Stimulated activated naive CD8-positive, alpha-beta T cell treated with anti-CD3 and anti-CD28 coated beads, Interleukin-15, Interleukin-2, amounts not matched to agents 100 ng/mL and 50 ng/mL, for 24 hours (primary cell): ENCODE data around the gene TFDP1.

Experiments used
- H3K27ac Mint-ChIP-seq: one replicate; pipeline ENCODE4 v1.8.0; 2021; ENCODE audit warnings: mild to moderate bottlenecking, mixed read lengths
- H3K27me3 Mint-ChIP-seq: one replicate; pipeline ENCODE4 v1.8.0; 2021; ENCODE audit warnings: mixed read lengths
- H3K36me3 Mint-ChIP-seq: one replicate; pipeline ENCODE4 v1.8.0; 2021; ENCODE audit warnings: low read depth, mixed read lengths
- H3K4me1 Mint-ChIP-seq: one replicate; pipeline ENCODE4 v1.8.0; 2021; ENCODE audit warnings: low read depth, mixed read lengths
- H3K4me3 Mint-ChIP-seq: one replicate; pipeline ENCODE4 v1.8.0; 2021; ENCODE audit warnings: mild to moderate bottlenecking, mixed read lengths
- H3K9me3 Mint-ChIP-seq: one replicate; pipeline ENCODE4 v1.8.0; 2021; ENCODE audit warnings: mixed read lengths

TFDP1 gene

GRCh38 chr13:113545931-113546516 is 38.5 kb upstream of the TFDP1 start:
- Mint-ChIP-seq H3K27me3 (no peaks in the 10 kb centered on the region), H3K27ac (no peak overlapping the region), H3K4me3 (no peak overlapping the region), H3K9me3 (peaks cover 4% of the 10 kb centered on the region), H3K4me1 (peaks cover 5% of the 10 kb centered on the region), H3K36me3 (peaks cover 11% of the 10 kb centered on the region)

GRCh38 chr13:113546571-113547237 is 37.8 kb upstream of the TFDP1 start:
- Mint-ChIP-seq H3K4me1 (peaks cover 5% of the 10 kb centered on the region), H3K27me3 (no peaks in the 10 kb centered on the region), H3K9me3 (no peaks in the 10 kb centered on the region), H3K4me3 (no peak overlapping the region), H3K36me3 (peaks cover 14% of the 10 kb centered on the region), H3K27ac (no peak overlapping the region)

DNA sequence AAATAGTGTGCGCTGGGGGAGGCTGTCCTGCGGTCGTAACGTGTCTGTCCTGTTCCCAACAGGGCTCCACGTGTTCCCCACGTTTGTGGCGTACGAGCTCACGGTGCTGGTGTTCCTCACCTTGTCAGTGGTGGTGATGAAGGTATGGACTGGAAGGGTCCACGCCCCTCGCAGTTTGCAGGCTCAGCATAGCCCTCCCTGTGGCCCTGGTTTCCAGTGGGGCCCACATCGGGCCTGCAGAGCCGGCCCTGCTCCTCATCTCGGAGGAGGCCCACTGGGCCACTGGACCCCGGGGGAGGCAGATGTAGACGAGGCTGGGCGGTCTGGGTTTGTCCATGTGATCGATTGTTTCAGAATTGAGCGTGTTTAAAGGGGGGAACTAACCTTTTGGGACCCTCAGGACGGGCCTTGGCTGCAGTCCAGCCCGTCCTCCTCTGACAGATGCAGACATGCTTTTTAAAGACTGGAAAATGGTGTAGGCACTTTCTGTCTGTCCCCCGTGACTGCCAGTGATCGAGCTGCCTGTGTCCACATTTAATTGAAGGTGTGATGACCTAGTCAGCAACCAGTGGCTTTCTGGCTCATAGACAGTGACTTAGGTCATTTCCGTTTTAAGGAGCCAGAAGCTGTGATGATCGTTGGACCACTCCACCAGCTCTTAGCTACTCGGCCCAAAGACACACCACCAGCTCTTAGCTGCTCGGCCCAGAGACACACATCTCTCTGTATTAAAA is 37.1 kb upstream of the TFDP1 start:
- no peak overlapping the region for H3K27ac Mint-ChIP-seq
- H3K27me3 Mint-ChIP-seq = no peaks in the 10 kb centered on the region
- H3K9me3 Mint-ChIP-seq = no peaks in the 10 kb centered on the region
- H3K4me1 Mint-ChIP-seq = peaks cover 5% of the 10 kb centered on the region
- peaks cover 15% of the 10 kb centered on the region for H3K36me3 Mint-ChIP-seq
- H3K4me3 Mint-ChIP-seq = no peak overlapping the region

DNA sequence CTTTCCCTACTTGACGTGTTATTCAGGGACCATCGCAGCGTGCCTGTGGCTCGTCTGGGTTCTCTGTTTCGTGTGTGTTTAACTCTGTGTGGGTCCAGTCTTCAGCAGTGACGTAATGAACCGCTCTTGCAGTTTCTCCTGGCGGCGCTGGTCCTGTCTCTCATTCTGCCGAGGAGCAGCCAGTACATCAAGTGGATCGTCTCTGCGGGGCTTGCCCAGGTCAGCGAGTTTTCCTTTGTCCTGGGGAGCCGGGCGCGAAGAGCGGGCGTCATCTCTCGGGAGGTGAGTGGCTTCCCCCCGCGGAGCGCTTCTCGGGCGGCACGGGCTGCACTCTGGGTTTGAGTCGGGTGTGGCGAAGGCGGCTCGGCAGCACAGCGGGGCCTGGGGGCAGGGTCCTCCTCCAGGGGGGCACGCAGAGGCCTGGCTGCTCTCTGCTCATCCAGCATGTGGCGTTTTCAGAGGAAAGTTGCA is 36.3 kb upstream of the TFDP1 start:
- H3K36me3 Mint-ChIP-seq = peaks cover 15% of the 10 kb centered on the region
- no peak overlapping the region for H3K4me3 Mint-ChIP-seq
- H3K27me3 Mint-ChIP-seq = no peaks in the 10 kb centered on the region
- H3K4me1 Mint-ChIP-seq = peaks cover 5% of the 10 kb centered on the region
- no peak overlapping the region for H3K27ac Mint-ChIP-seq
- H3K9me3 Mint-ChIP-seq = no peaks in the 10 kb centered on the region

- Mint-ChIP-seq H3K4me3 (no peak overlapping the region), H3K27me3 (no peaks in the 10 kb centered on the region), H3K36me3 (peaks cover 12% of the 10 kb centered on the region), H3K4me1 (no peaks in the 10 kb centered on the region), H3K27ac (no peak overlapping the region), H3K9me3 (no peaks in the 10 kb centered on the region)
Measured at GRCh38 chr13:113548778-113549621, 35.6 kb upstream of the TFDP1 start.

DNA sequence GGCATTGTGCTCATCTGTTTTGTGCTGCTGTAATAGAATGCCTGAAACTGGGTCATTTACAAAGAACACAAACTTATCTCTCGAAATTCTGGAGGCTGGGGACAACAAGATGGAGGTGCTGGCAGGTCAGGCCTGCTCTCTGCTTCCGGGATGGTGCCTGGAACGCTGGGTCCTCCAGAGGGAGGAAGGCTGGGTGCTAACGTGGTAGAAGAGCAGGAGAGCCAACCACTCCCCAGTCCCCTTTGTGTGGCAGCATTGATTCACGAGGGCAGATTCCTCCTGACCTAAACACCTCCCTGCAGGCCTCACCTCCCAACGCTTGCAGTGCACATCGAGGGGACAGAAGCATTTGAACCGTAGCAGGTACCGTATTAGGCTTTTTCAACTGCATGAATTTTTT is 34.1 kb upstream of the TFDP1 start:
- H3K9me3 Mint-ChIP-seq = no peaks in the 10 kb centered on the region
- no peak overlapping the region for H3K27ac Mint-ChIP-seq
- H3K36me3 Mint-ChIP-seq = peaks cover 12% of the 10 kb centered on the region

GRCh38 chr13:113551081-113552000 is 33.2 kb upstream of the TFDP1 start:
- H3K36me3 Mint-ChIP-seq = peaks cover 12% of the 10 kb centered on the region
- H3K27ac Mint-ChIP-seq = no peak overlapping the region
- H3K4me1 Mint-ChIP-seq = no peaks in the 10 kb centered on the region
- H3K9me3 Mint-ChIP-seq = no peaks in the 10 kb centered on the region
- no peaks in the 10 kb centered on the region for H3K27me3 Mint-ChIP-seq
- H3K4me3 Mint-ChIP-seq = no peak overlapping the region

More for the DNA sequence above, 34.1 kb upstream of the TFDP1 start:
- Mint-ChIP-seq H3K4me1 (no peaks in the 10 kb centered on the region), H3K4me3 (no peak overlapping the region), H3K27me3 (no peaks in the 10 kb centered on the region)

GRCh38 chr13:113552079-113552478 is 32.5 kb upstream of the TFDP1 start:
- Mint-ChIP-seq H3K4me3 (no peak overlapping the region), H3K27ac (no peak overlapping the region), H3K27me3 (no peaks in the 10 kb centered on the region), H3K36me3 (peaks cover 12% of the 10 kb centered on the region), H3K9me3 (no peaks in the 10 kb centered on the region), H3K4me1 (no peaks in the 10 kb centered on the region)

DNA sequence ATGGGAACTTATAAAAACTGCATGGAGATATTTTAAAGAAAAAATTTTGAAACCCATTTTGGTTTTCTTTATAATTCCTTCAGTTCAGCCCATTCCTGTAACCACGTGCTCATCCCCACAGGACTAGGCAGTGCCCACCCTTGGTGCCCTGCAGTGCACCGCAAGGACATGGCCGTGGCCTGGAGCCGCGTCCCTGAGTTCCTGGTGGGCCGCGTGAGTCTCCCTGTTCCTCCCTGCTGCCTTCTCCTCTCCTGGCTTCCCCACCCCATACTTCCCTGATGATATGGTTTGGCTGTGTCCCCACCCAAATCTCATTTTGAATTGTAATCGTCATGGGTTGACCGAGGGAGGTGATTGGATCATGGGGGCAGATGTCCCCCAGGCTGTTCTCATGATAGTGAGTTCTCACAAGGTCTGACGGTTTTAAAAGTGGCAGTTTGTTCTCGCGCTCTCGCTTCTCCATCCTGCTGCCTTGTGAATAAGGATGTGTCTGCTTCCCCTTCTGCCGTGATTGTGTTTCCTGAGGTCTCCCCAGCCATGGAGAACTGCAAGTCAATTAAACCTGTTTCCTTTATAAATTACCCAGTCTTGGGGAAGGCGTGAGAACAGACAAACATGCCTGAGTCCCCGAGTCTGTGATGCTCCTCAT is 31.6 kb upstream of the TFDP1 start:
- Mint-ChIP-seq H3K4me3 (no peak overlapping the region), H3K4me1 (no peaks in the 10 kb centered on the region), H3K27me3 (no peaks in the 10 kb centered on the region), H3K36me3 (peaks cover 12% of the 10 kb centered on the region), H3K9me3 (no peaks in the 10 kb centered on the region), H3K27ac (peak overlapping the region; percentile 33)

DNA sequence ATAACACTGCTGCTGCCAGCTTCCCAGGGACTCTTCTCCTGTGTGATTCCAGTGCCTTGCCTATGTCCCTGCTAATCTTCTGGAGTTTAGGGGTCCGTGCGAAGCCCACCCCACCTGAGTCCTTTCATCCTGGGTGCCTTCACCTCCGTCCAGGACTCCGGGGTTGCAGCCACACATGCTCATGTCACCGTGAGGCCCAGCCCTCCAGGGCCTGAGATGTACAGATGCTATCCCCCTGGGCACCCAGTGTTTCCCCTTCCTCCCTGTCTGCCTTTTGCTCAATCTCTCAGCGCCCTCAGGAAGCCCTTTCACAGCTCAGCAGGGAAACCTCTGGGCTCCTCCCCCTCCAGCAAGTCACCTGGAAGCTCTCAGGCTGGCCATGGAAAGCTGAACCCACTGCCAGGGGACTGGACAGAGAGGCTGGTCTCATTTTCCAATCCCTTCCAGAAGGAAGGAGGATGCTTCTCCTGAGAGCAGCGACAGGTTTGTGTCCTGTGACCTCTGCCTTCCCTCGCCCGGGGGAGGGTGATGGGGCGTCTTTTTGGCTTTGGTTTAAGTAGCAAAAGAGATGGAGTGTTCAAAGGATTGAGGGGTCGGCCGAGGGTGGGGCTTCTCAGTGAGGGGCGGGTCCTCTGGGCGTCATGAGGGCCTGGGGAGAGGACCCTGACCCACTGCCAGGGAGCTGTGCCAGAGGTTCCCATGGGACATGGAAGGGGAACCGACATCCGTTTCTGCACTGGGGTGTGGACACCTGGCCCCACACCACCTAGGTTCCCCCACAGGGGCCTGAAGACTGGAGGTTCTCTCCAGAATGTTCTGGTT is 30.8 kb upstream of the TFDP1 start:
- Mint-ChIP-seq H3K9me3 (no peaks in the 10 kb centered on the region), H3K27ac (no peak overlapping the region), H3K4me3 (no peak overlapping the region), H3K4me1 (no peaks in the 10 kb centered on the region), H3K36me3 (peaks cover 12% of the 10 kb centered on the region), H3K27me3 (no peaks in the 10 kb centered on the region)

- Mint-ChIP-seq H3K4me3 (no peak overlapping the region), H3K27ac (no peak overlapping the region)
Measured at GRCh38 chr13:113554333-113554700, 30.2 kb upstream of the TFDP1 start.

GRCh38 chr13:113555141-113555540 is 29.4 kb upstream of the TFDP1 start:
- H3K4me3 Mint-ChIP-seq = no peak overlapping the region
- H3K4me1 Mint-ChIP-seq = no peaks in the 10 kb centered on the region
- H3K27ac Mint-ChIP-seq = no peak overlapping the region
- H3K9me3 Mint-ChIP-seq = no peaks in the 10 kb centered on the region
- H3K27me3 Mint-ChIP-seq = no peaks in the 10 kb centered on the region
- peaks cover 12% of the 10 kb centered on the region for H3K36me3 Mint-ChIP-seq

More at GRCh38 chr13:113554333-113554700, 30.2 kb upstream of the TFDP1 start:
- H3K27me3 Mint-ChIP-seq = no peaks in the 10 kb centered on the region
- H3K4me1 Mint-ChIP-seq = no peaks in the 10 kb centered on the region
- H3K36me3 Mint-ChIP-seq = peaks cover 12% of the 10 kb centered on the region
- H3K9me3 Mint-ChIP-seq = no peaks in the 10 kb centered on the region

- H3K9me3 Mint-ChIP-seq = no peaks in the 10 kb centered on the region
- no peaks in the 10 kb centered on the region for H3K27me3 Mint-ChIP-seq
- no peak overlapping the region for H3K27ac Mint-ChIP-seq
- no peak overlapping the region for H3K4me3 Mint-ChIP-seq
- no peaks in the 10 kb centered on the region for H3K4me1 Mint-ChIP-seq
- H3K36me3 Mint-ChIP-seq = no peaks in the 10 kb centered on the region
Measured at GRCh38 chr13:113557013-113557412, 27.5 kb upstream of the TFDP1 start.
